Thyroid gland (tissue), 4 donors: Measurements from ENCODE around the gene ELP6.

Source experiments
- POLR2A ChIP-seq, 2 donors: fragments of 450-650 bp; IDR thresholded peaks; one replicate each; pipeline ENCODE4 v1.6.1; 2017; ENCODE audit warnings: antibody characterized with exemption in 2 of 2, mild to moderate bottlenecking in 2 of 2, moderate library complexity in 1 of 2
- TF ChIP-seq, protein P1 (sequence below), 6 experiments: fragments of 200-600 bp in 3 of 6; fragments of 450-650 bp in 3 of 6; sonication (generic) in 3 of 6; IDR thresholded peaks; one replicate each; pipeline ENCODE4 v1.5.1; 2016 to 2019; ENCODE audit warnings: antibody characterized with exemption in 6 of 6, mild to moderate bottlenecking in 2 of 6, inconsistent platforms in 1 of 6, moderate library complexity in 1 of 6

GRCh38 chr3:47553407-47553806 is 39.9 kb upstream of the ELP6 start:
- TF ChIP-seq, protein P1, sequence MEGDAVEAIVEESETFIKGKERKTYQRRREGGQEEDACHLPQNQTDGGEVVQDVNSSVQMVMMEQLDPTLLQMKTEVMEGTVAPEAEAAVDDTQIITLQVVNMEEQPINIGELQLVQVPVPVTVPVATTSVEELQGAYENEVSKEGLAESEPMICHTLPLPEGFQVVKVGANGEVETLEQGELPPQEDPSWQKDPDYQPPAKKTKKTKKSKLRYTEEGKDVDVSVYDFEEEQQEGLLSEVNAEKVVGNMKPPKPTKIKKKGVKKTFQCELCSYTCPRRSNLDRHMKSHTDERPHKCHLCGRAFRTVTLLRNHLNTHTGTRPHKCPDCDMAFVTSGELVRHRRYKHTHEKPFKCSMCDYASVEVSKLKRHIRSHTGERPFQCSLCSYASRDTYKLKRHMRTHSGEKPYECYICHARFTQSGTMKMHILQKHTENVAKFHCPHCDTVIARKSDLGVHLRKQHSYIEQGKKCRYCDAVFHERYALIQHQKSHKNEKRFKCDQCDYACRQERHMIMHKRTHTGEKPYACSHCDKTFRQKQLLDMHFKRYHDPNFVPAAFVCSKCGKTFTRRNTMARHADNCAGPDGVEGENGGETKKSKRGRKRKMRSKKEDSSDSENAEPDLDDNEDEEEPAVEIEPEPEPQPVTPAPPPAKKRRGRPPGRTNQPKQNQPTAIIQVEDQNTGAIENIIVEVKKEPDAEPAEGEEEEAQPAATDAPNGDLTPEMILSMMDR (IDR thresholded peaks at IDR 0.05): no peak
- no peak for TF ChIP-seq POLR2A (IDR thresholded peaks at IDR 0.05)
